ENCODE measurements around the gene NPRL2. TPM values are rescaled to one million over a fixed set of nuclear protein-coding genes. Genes with fewer than 3 reads are reported as not detected.
"Not testable (repeated sequence)": the region's sequence is repeated elsewhere in the genome, so short reads cannot be mapped to it uniquely, and the experiment has no call there.

The NPRL2 gene
- total RNA-seq, 2 donors from 2014 or later = 18.1 to 23.5 TPM

DNA sequence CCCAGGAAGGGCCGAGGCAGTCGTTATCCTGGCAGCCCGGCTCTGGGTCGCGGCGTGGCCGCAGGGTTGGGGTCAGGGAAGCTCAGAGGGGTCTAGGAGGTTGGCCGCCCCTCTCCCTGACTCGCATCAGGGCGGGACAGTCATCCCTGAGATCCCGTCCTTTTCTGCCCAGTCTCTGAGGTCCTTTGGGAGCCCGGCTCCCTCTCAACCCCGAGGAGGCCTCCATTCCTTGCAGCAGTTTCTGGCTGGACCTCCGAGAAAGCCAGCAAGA lies 28.5 kb downstream of the NPRL2 start:
- intact Hi-C loops (cut with DNase I, micrococcal nuclease) = no loop called here
- DNase-seq = no peak
- no peak for ATAC-seq

DNA sequence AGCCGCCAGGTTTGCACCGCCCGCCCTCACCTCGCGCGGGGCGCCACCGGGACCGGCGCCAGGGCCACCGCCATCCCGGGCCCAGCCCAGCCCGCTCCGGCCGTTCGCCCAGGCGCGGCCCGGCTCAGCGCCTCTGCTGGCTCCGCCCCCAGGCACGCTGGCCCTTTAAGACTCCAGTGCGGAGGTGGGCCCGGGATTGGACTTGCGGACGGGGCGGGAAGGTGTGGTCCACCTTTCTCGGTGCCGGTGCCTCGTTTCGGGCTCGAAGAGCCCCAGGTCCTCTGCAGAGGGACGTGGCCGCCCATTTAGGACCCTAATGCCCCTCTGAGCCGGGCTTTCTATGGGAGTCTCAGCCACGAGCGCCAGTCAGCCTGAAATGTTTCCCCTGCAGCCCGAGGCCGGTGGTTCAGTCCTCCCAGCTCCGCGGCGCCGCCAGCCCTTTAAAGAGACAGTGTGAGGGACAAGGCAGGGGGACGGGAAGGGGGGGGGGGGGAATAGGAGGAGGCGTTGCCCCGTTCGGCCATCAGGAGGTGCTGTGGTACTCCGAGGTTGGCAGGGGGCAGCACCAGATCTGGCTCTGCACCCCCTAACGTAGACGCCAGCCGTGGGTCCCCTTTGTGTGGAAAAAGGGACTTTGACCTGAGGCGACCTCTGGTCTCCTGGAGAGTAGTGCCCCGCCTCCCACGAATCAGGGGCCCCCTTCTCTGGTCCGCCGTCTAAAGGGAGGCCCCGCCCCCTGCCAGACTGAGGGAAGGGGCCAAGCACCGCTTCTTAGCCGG lies 29.1 kb downstream of the NPRL2 start:
- intact Hi-C loops (cut with DNase I, micrococcal nuclease) = no loop called here
- DNase-seq (peak; percentile 89 to 93), ATAC-seq (peak; percentile 71)

DNA sequence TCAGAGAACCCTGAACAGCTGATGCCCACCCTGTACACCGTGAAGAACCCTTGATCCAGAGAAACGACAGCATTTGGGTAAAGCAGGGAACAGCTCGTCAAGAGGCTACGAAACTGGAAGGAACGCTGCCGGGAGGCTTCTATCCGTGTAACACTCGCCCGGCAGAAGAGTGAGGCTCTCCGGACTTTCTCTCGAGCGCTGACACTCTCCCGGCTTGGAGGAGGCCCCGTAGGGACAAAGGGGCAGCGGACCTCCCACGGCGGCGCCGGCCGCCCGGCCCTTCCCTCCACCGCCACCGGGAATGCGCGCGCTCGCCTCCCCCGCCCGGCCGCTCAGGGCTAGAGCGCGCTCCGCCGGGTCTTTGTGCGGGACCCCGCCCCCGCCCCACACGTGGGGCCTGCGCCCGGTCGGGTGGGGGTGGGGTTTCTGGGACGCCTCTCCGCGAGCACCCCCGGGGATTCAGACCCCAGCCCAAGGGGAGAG lies 29.7 kb downstream of the NPRL2 start:
- peak; percentile 59 for ATAC-seq
- intact Hi-C loops (cut with DNase I, micrococcal nuclease) = no loop called here
- peak; percentile 76 to 88 for DNase-seq

DNA sequence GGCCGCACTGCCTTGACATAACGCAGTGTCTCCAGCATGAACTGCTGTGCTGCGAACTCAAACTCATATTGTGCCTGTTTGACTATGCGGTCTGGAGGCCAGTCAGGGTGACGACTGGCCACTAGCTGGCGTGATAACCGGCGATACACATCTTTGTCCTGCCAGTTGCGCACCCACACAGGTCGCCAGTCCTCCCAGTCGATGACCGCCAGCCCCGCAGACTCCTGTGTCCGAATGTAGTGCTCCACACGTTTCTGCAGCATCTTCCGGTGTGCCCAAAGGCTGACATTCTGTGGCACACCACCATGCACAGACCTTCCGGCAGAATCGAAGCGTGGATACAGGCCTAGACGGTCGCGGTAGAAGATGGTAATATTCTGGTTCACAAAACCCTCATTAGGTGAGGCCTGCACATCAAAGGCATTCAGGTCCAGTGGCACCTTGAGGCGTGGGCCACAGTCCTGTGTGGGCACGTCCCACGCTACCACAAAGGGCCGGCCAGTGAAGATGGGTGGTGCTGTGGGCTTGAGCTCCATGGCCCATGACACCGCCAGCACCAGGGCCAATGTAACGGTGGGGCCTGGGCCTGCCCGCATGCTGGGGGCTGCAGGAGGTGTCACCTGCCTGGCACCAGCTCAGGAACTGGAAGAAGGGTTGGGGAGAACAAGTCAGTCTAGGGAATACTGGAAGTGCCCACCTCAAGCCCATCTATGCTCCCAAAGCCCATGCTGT lies 30.5 kb downstream of the NPRL2 start:
- DNase-seq (peak in 1 of 2 donors; percentile 33), ATAC-seq (no peak)
- intact Hi-C loops (cut with DNase I, micrococcal nuclease) = no loop called here

DNA sequence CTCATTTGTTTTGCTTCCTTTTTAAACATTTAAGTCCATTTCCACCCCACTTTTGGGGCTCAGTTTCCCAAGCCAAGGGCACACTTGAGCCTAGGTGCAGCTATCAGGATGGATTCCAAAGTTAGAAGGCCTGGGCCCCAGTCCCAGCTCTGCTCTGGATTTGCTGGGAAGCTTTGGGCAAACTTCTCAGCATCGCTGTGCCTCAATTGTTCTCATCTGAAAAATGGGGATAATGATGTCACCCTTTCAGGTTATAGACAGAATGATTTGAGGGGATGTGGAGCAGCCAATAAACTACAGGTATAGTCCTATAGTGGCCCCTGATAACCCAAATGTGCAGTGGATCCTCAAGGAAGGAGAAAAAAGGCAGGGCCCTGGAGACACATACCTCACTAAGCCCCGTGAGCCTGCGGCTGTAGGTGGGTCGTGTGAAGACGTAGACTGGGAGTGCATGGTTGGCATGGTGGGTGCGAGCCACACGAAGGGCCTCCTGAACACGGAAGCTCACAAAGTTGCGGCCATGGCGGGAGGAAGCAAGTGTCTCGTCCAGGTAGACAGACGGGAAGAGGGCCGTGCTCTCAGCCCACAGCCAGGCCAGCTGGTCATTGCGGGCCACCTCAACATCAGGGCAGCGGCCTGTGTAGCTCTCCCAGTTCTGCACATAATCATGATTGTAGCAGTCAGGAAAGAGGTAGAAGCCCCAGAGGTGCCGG lies 31.2 kb downstream of the NPRL2 start:
- intact Hi-C loops (cut with DNase I, micrococcal nuclease) = no loop called here
- ATAC-seq (no peak), DNase-seq (peak in 1 of 2 donors; percentile 36)

DNA sequence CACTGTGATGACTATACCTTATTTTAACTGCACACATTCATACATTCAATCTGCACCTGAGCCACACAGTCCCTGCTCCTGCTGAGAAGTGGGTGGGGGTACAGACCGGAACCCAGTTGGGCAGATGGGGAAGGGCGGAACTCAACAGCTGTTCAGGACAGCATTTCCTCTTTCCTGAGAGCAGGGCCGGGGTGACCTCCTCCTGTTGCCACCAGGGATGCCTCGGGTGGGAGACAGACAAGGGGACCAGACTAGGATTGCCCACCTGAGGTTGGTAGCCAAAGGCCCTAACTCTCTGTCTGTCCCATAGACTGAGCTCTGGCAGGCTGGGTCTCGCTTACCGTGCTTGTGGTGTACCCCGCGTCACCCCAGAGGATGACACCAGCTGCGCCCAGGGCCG lies 32.0 kb downstream of the NPRL2 start:
- ATAC-seq (no peak), DNase-seq (peak in 1 of 2 donors; percentile 47)
- intact Hi-C loops (cut with DNase I, micrococcal nuclease) = no loop called here

GRCh38 chr3:50318163-50318562 lies 32.4 kb downstream of the NPRL2 start:
- intact Hi-C loops (cut with DNase I, micrococcal nuclease) = no loop called here
- DNase-seq = peak in 1 of 2 donors; percentile 26
- ATAC-seq = no peak

GRCh38 chr3:50317300-50317699 lies 33.3 kb downstream of the NPRL2 start:
- peak; percentile 20 for ATAC-seq
- peak; percentile 81 to 83 for DNase-seq
- intact Hi-C loops (cut with DNase I, micrococcal nuclease) = no loop called here

GRCh38 chr3:50316657-50317242 lies 33.8 kb downstream of the NPRL2 start:
- ATAC-seq (peak; percentile 70), DNase-seq (peak; percentile 87 to 93)
- intact Hi-C loops (cut with DNase I, micrococcal nuclease) = no loop called here

GRCh38 chr3:50314816-50315215 lies 35.8 kb downstream of the NPRL2 start:
- intact Hi-C loops (cut with DNase I, micrococcal nuclease) = no loop called here
- ATAC-seq = no peak
- peak in 1 of 2 donors; percentile 26 for DNase-seq

DNA sequence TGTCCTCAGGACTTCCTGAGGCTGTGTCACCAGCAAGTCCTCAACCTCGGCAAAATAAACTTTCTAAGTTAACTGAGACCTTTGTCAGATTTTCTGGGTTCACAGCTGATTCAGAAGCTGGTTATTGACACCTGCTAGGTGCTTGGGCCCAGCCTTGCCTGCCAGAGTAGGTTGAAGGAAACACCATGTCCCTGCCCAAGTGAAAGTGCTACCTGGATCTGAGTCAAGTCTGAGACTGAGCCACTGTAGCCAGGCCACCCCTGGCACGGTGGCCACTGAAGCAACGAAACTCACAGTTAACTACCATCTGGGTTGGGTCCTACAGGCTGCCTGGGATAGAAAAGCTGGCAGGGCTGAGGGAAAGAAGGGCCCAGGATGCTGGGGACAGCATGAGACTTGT lies 36.2 kb downstream of the NPRL2 start:
- intact Hi-C loops (cut with DNase I, micrococcal nuclease) = no loop called here
- ATAC-seq = no peak
- no peak for DNase-seq

DNA sequence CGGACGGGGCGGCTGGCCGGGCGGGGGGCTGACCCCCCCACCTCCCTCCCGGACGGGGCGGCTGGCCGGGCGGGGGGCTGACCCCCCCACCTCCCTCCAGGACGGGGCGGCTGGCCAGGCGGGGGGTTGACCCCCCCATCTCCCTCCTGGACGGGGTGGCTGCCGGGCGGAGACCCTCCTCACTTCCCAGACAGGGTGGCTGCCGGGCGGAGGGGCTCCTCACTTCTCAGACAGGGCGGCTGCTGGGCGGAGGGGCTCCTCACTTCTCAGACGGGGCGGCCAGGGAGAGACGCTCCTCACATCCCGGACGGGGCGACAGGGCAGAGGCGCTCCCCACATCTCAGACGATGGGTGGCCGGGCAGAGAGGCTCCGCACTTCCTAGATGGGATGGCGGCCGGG lies 38.5 kb downstream of the NPRL2 start:
- intact Hi-C loops (cut with DNase I, micrococcal nuclease); ATAC-seq; DNase-seq: not testable (repeated sequence)

- no peak for ATAC-seq
- intact Hi-C loops (cut with DNase I, micrococcal nuclease) = no loop called here
- no peak for DNase-seq
Observed at GRCh38 chr3:50304601-50305000, 46.0 kb downstream of the NPRL2 start.

DNA sequence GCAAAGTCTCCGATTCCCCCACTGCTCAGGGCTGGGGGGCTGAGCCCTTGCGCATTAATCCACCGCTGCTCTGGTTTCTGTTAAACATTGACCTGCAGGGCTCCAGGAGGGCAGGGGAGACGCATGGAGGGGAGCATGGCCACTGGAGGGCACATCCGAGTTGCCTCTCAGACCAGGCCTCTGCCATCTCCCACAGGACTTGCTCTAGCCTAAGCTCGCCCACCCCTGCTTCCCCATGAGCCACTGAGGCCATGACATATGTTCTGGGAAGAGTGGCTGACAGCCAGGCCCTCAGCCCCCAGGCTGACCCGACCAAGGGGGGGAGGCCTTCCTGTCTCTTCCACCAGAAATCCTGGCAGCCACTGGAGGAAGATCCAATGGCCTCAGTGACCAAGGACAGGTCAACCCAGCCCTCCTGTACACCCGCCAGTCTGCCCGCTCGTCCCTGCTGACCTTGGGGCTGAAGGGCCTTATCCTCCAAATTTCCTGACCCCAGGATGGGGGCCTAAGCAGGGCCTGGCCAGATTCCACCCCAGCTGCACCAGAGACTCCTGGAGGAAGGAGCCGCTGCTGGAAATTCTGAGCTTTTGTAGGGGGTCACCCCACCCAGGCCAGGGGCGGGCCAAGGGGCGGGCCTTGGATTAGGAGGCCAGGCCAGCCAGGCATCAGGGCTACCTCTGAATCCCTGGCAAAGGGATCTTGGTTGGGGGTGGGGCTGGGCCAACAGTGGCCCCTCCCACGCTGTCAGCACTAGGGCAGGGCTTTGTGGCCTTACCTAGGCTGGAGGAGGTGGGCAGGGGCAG lies 47.4 kb downstream of the NPRL2 start, which contains the start of gene HYAL1:
Gene HYAL1, minus strand, starts transcription at position 562 of the 803 bp plus-strand sequence. CDS start 618 bp downstream, outside the sequence.
- DNase-seq (peak; percentile 61 to 79), ATAC-seq (peak; percentile 11)
- intact Hi-C loops (cut with DNase I, micrococcal nuclease) = no loop called here

DNA sequence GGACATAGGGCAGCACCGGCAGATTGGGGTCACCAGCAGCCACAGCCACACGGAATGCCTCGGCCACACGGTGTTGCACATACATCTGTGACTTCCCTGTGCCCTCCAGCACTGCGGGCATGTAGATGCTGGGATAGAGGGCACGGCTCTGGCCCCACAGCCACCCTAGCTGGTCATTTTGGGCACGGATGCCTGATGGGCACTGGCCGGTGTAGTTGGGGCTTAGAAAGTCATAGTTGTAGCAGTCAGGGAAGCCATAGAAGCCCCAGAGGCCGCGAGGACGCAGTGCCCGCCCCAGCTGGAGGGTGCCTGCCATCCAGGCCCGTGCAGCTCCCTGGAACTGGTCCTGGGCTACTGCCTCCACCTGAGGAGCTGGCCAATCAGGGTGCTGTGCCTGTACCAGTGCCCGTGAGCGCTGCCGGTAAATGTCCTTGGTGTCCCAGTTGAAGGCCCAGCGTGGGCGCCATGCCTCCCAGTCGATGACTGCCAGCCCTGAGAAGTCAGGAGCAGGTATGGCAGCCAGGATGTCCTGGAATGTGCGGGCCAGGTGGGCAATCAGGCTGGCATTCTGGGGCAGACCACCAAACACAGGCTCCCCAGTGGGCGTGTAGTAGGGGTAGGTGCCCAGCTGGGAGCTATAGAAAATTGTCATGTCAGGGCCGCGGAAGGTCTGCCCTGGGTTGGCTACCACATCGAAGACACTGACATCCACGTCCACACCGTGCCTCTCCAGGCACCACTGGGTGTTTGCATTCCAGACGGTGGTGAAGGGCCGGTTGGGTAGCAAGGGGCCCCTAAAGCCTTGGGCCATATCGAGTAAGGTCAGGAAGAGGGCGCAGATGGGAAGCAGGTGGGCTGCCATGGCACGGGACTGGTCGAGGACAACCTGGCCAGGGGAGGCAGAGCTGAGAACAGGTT lies 48.2 kb downstream of the NPRL2 start:
- intact Hi-C loops (cut with DNase I, micrococcal nuclease) = no loop called here
- DNase-seq (no peak), ATAC-seq (no peak)

GRCh38 chr3:50300681-50301254 lies 49.8 kb downstream of the NPRL2 start:
- DNase-seq (no peak), ATAC-seq (no peak)
- intact Hi-C loops (cut with DNase I, micrococcal nuclease) = no loop called here

Data from left colon (tissue), 2 donors.